HG02884 (cell line): ENCODE data around the gene CSNK1G2.
A peak's percentile ranks its signal among the peaks of the same experiment; 100 is the strongest.

Experiments
- ATAC-seq: cut with Tn5 transposase; IDR thresholded peaks from one replicate; pipeline ENCODE4 v1.9.1; 2021; ENCODE audit warnings: mild to moderate bottlenecking, moderate library complexity; ENCODE audit not compliant: unreplicated experiment

CSNK1G2 gene

DNA sequence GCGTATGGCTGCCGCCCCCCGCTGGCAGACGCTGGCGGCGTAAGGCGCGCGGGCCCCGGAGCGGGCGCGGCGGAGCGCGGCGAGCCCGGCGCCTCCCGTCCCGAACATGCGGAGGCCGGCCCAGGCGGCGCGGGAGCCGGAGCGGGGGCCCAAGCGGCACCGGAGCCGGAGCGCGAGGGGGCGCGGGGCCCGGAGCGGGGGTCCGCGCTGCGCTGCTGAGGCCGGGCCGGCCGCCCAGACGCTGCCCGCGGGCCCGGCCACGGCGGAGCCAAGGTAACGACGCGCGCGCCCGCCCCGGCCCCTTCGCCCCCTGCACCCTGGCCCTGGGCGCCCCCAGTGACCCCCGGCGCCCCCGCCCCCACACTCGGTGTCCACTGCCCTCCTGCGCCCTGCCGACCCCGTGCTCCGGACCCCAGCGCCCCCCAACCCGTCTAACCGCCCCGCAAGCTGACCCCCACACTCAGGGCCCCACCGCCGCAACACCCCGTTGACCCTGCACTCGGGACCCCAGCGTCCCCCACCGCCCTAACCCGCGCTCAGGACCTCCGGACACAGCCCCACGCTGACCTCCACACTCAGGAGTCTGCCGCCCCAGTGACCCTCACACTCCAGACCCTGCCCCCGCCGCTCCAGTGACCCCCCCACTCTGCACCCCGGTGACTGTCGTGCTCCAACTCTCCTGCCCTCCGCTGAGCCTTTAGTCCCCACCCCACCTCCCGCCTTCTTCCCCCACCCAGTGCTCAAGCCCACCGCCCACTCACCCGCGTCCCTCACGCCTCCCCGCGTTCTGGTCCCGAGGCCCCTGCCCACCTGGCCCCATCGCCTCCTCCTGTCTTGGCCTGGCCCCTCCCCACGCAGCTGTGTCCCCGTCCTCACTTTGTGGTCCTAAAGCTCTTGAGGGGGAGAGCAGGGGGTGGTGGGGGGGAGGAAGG, at the start of gene CSNK1G2:
Gene CSNK1G2, plus strand, starts transcription at position 27 of the 932 bp plus-strand sequence. CDS start 28,601 bp downstream, outside the sequence.
- ATAC-seq = no peak

DNA sequence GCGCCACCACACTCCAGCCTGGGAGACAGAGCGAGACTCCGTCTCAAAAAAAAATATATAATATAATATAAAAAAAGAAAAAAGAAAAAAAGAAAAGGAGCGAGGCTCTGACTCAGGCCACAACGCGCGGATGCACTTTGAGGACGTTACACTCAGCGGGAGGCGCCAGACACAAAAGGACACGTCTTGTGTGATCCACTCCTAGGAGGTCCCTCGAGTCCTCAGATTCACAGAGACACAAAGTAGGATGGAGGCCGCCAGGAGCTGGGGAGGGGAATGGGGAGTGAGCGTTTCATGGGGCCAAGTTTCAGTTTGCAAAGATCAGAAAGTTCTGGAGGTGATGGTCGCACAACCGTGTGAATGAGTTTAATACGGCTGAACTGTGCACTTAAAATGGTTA, 47.2 kb upstream of the CSNK1G2 start:
- ATAC-seq = no peak

DNA sequence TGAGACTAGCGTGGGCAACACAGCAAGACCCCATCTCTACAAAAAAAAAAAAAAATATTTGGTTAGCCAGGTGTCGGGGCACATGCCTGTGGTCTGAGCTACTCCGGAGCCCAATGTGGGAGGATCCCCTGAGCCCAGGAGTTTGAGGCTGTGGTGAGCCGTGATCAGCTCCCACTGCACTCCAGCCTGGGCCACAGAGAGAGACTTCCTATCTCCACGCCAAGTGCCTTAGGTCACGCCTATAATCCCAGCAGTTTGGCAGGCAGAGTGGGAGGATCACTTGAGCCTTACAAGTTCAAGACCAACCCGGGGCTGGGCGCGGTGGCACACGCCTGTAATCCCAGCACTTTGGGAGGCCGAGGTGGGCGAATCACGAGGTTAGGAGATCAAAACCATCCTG, 44.5 kb upstream of the CSNK1G2 start:
- no peak for ATAC-seq

DNA sequence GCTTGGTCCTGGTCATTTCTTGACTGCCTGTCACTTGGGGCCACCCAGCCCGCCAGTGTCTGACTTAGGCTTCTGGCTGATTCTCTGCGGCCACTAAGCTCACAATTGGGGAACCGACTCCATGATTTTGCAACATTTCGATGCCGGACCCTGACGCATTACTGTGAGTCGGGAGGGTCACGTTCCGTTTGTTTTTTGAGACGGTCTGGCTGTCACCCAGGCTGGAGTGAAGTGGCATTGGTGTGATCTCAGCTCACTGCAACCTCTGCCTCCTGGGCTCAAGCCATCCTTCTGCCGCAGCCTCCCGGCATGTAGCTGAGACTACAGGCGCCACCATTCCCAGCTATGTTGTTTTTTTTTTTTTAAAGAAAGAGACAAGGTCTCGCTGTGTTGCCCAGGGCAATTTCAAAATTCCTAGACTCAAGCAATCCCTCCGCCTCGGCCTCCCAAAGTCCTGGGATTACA, 39.0 kb upstream of the CSNK1G2 start:
- ATAC-seq = no peak

DNA sequence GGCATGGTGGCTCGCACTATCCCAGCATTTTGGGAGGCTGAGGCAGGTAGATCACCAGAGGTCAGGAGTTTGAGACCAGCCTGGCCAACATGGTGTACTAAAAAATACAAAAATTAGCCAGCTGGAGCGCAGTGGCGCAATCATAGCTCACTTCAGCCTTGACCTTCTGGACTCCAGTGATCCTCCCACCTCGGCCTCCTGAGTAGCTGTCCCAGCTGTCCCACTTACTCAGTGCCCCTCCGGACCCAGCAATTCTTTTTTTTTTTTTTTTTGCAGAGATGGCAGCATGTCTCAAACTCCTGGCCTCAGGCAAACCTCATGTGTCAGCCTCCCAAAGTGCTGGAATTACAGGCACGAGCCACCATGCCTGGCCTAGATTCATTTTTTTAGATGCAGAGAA, 38.0 kb upstream of the CSNK1G2 start:
- ATAC-seq = no peak

DNA sequence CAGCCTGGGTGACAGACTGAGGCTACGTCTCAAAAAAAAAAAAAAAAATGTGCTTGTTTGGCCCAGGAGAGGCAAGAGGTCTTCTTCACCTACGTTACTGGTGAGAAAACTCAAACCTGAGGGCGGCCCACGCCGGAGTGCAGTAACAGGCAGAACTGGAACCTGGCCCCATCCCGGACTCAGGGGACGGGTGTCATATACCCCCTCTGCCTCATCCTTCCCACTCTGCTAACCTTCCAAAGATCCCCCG, 36.2 kb upstream of the CSNK1G2 start:
- no peak for ATAC-seq

DNA sequence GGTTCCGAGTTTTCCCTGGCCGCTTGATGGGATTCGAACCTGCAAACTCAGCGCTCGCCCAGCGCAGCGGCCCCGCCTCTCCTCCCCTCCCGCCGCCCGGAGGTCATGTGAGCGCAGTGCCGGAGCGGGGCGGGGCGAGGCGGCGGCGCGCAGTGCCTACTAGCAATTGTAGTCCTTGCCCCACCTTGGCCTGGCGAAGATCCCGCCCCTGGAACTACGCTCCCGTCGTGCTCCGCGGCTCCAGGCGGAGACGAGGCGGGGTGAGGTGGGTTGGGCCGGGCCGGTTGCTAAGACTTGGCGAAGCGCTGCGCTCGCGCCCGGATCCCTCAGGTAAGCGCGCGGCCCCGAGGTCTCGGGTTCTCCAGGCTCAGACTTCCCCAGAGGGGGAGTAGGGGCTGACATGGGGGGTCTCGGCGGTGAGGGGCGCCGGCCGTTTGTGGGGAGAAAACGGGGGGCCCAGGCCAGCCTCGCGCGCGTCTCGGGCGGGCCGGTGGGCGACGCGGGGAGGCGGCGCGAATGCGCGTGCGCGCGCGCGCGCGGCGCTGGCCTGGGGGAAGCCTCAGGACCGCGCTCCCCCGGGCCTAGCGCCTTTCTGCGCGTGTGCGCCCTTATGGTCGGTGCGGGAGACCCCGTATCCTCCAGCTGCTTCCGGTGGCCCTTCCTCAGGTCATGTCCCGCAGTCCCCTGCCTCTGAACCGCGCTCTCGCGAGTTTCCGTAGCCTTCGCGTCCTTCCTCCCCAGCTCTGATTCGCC, 35.7 kb upstream of the CSNK1G2 start, which contains the start of the genes ADAT3 and SCAMP4:
Gene ADAT3, plus strand, starts transcription at position 290 of the 753 bp plus-strand sequence. CDS start 6,649 bp downstream, outside the sequence.
Gene SCAMP4, plus strand, starts transcription at position 290 of the 753 bp plus-strand sequence. CDS start 9,621 bp downstream, outside the sequence.
- peak; percentile 75 for ATAC-seq

DNA sequence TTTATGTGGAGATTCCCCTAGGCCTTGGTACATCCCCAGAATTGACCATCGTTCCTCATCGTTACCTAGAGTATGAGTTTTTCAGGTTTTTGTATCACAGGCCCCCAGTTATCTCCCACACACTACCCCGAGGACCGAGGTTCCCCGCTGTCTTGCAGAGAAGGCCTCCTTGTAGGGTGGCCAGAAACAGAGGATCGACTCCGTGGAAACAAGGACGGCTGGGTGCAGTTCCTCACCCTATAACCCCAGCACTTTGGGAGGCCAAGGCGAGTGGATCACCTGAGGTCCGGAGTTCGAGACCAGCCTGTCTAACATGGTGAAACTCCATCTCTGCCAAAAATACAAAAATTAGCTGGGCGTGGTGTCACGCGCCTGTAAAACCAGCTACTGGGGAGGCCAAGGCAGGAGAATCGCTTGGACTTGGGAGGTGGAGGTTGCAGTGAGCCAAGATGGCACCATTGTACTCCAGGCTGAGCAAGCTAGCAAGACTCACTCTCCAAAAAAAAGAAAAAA, 35.1 kb upstream of the CSNK1G2 start:
- no peak for ATAC-seq

DNA sequence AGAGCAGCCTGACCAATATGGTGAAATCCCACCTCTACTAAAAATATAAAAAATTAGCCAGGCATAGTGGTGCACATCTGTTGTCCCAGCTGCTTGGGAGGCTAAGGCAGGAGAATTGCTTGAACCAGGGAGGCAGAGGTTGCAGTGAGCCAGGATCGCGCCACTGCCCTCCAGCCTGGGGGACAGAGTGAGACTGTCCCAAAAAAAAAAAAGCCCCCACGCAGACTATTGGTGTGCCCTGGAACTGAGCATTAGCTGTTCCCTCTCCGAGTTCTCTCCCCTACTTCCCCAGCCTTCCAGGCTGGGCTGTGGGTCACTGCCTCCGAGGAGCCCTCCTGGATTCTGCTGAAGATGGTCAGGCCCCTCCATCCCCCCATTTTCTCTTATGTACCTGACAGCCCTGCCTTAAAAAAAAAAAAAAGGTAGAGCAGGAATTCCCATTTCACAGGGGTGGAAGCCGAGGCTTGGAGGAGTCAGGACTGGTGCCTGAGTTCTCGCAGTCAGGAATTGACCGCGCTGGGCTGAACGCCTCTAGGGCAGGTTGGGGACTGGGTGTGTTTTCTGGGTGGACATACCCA, 33.9 kb upstream of the CSNK1G2 start:
- ATAC-seq = no peak

DNA sequence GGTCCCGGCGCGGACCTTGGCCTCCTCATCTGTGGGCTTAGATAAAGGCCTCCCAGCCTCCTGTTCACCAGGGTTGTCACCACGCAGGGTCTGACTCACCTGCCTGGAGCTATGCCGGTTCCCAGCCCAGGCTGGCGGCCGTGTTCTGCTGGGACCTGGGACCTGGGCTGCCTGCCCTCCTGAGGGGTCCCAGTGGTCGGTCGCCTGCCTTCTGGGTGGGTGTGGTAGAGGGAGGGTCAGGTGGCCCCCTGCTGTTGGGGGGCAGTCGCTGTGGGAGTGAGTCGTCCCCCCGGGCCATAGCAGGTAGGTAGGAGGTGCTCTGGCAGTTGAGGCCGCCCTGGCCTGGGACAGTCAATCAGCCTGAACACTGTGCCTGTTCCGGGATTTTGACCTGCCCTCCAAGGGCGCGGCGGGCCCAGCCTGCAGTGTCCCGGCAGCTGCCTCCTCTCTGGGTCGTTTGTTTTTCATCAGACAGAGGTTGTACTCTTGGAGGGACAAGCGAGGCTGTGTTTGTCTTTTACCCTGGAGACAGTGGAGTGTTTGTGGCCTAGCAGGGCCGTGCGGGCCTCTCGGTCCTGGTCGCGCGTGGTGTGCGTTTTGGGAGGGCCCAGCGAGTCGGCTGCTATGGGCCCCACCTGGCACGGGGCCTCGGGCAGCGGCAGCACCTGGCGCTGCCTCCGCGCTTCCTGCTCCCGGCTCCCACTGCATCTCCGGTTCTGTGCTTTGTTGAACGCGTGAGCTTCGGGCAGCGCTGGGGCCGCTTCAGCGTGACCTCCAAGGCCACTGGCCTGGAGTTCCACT, 33.2 kb upstream of the CSNK1G2 start:
- ATAC-seq = no peak

DNA sequence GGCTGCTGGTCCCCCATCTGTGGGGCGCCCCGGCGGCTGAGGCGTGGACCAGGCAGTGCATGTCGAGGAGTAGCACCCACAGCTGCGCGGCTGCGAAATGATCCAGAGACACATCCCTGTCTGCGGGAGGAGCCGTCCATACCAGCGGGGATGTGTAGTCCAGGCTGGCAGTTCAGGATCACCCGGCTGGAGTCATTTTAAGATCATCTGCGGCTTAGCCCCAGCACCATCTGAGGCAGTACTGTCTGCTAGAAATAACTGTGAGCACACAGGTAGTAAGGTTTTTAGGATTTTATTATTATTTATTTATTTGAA, 32.7 kb upstream of the CSNK1G2 start:
- no peak for ATAC-seq

DNA sequence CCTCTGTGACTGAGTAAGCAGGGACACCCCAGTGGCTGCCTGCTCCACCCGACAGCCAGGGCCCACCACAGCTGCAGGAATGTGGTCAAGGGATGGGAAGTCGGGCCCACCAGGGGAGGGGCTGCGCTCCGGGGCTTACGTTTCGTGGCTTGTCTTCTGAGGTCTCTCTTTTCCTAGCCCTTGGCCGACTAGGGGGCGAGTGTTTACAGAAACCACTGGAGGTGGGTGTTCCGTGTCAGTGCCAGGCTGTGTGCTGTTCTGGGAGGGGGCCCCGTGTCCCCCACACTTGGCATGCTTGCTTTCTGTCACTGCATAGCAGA, 31.3 kb upstream of the CSNK1G2 start:
- no peak for ATAC-seq

DNA sequence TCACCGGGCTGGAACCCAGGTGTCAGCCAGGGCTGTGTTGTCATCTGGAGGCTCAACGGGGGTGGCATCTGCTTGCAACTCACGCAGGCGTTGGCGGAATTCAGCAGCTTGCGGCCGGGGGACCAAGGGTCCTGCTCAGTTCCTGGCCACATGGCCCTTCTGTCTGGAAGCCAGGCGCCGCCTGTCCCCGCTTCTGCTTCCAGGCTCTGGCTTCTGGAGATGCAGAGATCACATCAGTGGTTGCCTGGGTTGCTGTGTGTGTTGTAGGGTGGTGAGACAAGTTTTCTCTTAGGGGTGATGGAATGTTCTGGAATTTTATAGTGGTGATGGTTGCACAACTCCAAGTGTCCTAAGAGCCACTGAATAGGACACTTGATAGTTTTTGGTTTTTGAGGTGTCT, 30.8 kb upstream of the CSNK1G2 start:
- no peak for ATAC-seq

DNA sequence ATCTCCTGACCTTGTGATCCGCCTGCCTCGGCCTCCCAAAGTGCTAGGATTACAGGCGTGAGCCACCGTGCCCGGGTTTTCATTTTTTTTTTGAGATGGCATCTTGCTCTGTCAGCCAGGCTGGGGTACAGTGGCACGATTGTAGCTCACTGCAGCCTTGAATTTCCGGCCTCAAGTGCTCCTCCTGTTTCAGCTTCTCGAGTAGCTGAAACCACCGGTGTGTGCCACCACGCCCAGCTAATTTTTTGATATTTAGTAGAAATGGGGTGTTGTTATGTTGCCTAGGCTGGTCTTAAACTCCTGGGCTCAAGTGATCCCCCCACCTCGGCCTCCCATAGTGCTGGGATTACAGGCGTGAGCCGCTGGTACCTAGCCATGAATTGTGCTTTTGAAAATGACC, 29.9 kb upstream of the CSNK1G2 start:
- ATAC-seq = no peak

DNA sequence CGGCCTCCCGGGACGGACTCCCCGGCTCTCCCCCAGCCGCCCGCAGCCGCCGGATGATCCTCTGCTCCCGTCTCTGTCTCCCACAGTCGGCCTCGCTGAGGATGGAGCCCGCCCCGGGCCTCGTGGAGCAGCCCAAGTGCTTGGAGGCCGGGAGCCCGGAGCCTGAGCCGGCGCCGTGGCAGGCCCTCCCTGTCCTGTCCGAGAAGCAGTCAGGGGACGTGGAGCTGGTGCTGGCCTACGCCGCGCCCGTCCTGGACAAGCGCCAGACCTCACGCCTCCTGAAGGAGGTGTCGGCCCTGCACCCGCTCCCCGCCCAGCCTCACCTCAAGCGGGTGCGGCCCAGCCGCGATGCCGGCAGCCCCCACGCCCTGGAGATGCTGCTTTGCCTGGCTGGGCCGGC, 29.0 kb upstream of the CSNK1G2 start:
- no peak for ATAC-seq

DNA sequence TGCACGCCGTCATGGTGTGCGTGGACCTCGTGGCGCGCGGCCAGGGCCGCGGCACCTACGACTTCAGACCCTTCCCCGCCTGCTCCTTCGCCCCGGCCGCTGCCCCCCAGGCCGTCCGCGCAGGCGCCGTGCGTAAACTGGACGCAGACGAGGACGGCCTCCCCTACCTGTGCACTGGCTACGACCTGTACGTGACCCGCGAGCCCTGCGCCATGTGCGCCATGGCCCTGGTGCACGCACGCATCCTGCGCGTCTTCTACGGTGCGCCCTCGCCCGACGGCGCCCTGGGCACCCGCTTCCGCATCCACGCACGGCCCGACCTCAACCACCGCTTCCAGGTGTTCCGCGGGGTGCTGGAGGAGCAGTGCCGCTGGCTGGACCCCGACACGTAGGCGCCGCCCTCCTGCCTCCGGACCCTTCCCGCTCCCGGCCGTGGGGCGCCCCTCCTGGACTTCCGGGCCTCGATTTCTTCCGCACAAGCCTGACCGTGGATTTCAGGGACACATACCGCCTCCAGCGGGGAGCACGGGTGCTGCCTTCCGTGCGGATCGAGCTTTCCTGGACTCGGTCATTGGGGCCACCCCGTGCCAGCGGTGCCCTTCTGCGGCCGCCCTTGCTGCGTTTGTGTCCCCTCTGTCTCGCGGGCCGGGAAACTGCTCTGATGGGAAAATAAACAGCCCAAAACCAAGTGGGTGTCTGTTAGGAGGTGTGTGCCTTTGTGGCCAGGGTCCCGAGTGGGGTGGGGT, 28.0 kb upstream of the CSNK1G2 start:
- ATAC-seq = no peak

DNA sequence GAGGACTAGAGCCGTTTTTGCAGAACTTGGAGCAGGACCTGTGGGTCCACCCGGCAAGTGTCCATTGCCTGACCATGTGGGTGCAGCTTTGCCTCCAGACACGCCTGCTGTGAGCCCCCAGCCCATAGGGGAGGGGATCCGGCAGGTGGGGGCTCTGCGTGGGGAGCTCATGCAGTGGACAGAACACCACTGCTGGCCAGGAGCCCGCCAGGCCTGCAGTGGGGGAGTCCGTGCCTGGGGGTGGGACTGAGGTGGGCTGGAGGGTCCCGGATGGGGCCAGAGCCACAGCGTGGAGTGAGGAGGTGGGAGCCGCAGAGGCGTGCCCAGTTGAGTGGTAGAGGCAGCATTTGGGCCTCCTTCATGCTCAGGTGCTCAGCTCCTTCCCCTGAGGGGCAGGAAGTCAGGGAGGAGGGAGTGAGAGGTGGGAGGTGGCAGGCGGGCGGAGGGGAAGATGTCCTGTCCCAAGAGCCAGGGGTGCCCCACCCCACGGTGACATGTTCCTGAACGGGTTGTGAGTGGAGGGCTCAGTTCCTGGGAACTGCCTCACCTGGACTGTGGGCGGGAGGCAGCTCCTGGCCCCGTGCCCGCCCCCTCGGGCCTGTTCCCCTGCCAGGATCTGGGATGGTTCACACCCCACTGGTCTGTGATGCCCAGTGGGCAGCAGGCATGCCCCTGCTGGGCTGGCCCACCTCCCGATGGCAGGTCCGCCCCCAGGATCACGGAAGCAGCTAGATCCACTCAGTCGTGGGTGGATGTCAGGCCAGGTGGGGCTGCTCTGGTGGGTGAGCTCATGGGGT, 27.0 kb upstream of the CSNK1G2 start:
- no peak for ATAC-seq

DNA sequence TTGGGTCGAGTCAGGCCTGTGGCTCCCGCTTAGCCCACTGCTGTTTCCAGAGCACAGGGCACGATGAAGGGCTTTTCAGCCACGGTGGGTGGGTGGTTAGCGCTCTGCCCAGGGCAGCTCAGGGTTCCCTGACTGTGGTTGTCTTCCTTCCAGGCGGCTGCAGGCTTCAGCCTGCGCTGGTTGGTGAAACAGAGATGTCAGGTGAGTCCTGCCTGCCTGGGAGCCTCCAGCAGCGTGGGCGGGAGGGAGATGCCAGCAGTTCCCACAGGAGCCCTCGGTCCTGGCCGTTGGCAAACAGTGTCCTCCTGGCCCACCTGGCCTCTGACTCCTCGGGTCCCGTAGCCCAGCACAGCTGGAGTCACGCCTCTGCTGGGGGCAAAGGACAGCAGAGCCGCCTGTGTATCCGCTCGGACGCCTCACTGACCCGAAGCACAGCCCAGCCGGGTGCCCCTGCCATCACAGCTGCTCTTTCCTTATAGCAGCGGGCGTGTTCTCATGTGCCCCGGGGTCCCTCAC, 26.1 kb upstream of the CSNK1G2 start:
- ATAC-seq = no peak

DNA sequence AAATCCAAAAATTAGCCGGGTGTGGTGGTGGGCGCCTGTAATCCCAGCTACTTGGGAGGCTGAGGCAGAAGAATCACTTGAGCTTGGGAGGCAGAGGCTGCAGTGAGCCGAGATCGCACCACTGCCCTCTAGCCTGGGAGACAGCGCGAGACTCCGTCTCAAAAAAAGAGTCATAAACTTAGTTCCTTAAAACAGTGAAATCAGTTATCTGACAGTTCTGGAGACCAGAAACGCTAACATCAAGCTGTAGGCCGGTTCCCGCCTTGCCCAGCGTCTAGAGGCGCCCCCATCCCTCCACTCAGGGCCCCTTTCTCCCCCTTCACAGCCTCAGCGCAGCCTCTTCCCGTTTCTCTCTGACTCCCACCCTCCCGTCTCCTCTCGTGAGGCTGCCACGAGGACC, 23.8 kb upstream of the CSNK1G2 start:
- ATAC-seq = no peak
